Body of pancreas (tissue), 4 donors: Measurements from ENCODE around the gene AGAP1.

Experiments used
- POLR2A ChIP-seq, 3 donors: fragments of 450-650 bp; IDR thresholded peaks; one replicate each; pipeline ENCODE4 v1.6.1; 2016; ENCODE audit warnings: antibody characterized with exemption in 3 of 3, mild to moderate bottlenecking in 2 of 3
- TF ChIP-seq, protein P1 (sequence below), 7 experiments: fragments of 450-650 bp in 4 of 7; fragments of 200-600 bp in 3 of 7; sonication (generic) in 3 of 7; IDR thresholded peaks; one replicate each; pipeline ENCODE4 v1.5.1; 2016 to 2019; ENCODE audit warnings: antibody characterized with exemption in 7 of 7

GRCh38 chr2:235964787-235965390 is 471.0 kb downstream of the AGAP1 start:
- TF ChIP-seq, protein P1, sequence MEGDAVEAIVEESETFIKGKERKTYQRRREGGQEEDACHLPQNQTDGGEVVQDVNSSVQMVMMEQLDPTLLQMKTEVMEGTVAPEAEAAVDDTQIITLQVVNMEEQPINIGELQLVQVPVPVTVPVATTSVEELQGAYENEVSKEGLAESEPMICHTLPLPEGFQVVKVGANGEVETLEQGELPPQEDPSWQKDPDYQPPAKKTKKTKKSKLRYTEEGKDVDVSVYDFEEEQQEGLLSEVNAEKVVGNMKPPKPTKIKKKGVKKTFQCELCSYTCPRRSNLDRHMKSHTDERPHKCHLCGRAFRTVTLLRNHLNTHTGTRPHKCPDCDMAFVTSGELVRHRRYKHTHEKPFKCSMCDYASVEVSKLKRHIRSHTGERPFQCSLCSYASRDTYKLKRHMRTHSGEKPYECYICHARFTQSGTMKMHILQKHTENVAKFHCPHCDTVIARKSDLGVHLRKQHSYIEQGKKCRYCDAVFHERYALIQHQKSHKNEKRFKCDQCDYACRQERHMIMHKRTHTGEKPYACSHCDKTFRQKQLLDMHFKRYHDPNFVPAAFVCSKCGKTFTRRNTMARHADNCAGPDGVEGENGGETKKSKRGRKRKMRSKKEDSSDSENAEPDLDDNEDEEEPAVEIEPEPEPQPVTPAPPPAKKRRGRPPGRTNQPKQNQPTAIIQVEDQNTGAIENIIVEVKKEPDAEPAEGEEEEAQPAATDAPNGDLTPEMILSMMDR (IDR thresholded peaks at IDR 0.05), result no peak
- TF ChIP-seq POLR2A (IDR thresholded peaks at IDR 0.05), result no peak
